Type B pancreatic cell (in vitro differentiated cells): Measurements from ENCODE around the gene STEAP1B. TPM values are rescaled to one million over a fixed set of nuclear protein-coding genes. Genes with fewer than 3 reads are reported as not detected.
"Not testable (repeated sequence)": the region's sequence is repeated elsewhere in the genome, so short reads cannot be mapped to it uniquely, and the experiment has no call there.

ENCODE experiments used
- DNase-seq: peaks from one replicate; pipeline ENCODE4 v3.0.0; 2021; ENCODE audit warnings: mixed read lengths; ENCODE audit not compliant: unreplicated experiment; ENCODE audit errors: extremely low spot score
- H3K27ac Mint-ChIP-seq: 2 replicates; pipeline ENCODE4 v1.8.0; 2021; ENCODE audit warnings: mild to moderate bottlenecking, mixed read lengths
- H3K27me3 Mint-ChIP-seq: 2 replicates; pipeline ENCODE4 v1.8.0; 2021; ENCODE audit warnings: mixed read lengths
- H3K36me3 Mint-ChIP-seq: 2 replicates; pipeline ENCODE4 v1.8.0; 2021; ENCODE audit warnings: mixed read lengths
- H3K4me1 Mint-ChIP-seq: one replicate; pipeline ENCODE4 v1.8.0; 2021; ENCODE audit warnings: mixed read lengths; ENCODE audit not compliant: unreplicated experiment
- H3K4me3 Mint-ChIP-seq: 2 replicates; pipeline ENCODE4 v1.8.0; 2021; ENCODE audit warnings: mild to moderate bottlenecking, mixed read lengths
- H3K9me3 Mint-ChIP-seq: 2 replicates; pipeline ENCODE4 v1.8.0; 2021; ENCODE audit warnings: mixed read lengths
- CTCF ChIP-seq: fragments of 200-600 bp; sonication (generic); conservative IDR thresholded peaks from 2 replicates; pipeline ENCODE4 v1.5.0; 2021; ENCODE audit warnings: antibody characterized with exemption, mild to moderate bottlenecking
- total RNA-seq: library from RNA; stranded (reverse); gene quantifications from 2 replicates; pipeline ENCODE4 v1.2.1, GENCODE V29; 2021; ENCODE audit warnings: low replicate concordance

The STEAP1B gene
- total RNA-seq, 1 donor from 2014 or later = 2.0 TPM

GRCh38 chr7:22457471-22457870 lies 42.5 kb downstream of the STEAP1B start:
- Mint-ChIP-seq H3K27me3 (peaks cover 6% of the 10 kb centered on the region), H3K36me3 (no peaks in the 10 kb centered on the region), H3K4me1 (peaks cover 8% of the 10 kb centered on the region), H3K4me3 (no peak overlapping the region), H3K27ac (no peak overlapping the region), H3K9me3 (no peaks in the 10 kb centered on the region)
- DNase-seq = no peak
- no peak for TF ChIP-seq CTCF

- no peaks in the 10 kb centered on the region for H3K9me3 Mint-ChIP-seq
- H3K27ac Mint-ChIP-seq = no peak overlapping the region
- no peak overlapping the region for H3K4me3 Mint-ChIP-seq
- no peak for DNase-seq
- H3K27me3 Mint-ChIP-seq = peaks cover 8% of the 10 kb centered on the region
- H3K36me3 Mint-ChIP-seq = no peaks in the 10 kb centered on the region
- no peak for TF ChIP-seq CTCF
- H3K4me1 Mint-ChIP-seq = peaks cover 17% of the 10 kb centered on the region
These were observed 45.5 kb downstream of the STEAP1B start for GRCh38 chr7:22454446-22454845.

- H3K27me3 Mint-ChIP-seq = peaks cover 8% of the 10 kb centered on the region
- no peak overlapping the region for H3K27ac Mint-ChIP-seq
- H3K9me3 Mint-ChIP-seq = no peaks in the 10 kb centered on the region
- H3K36me3 Mint-ChIP-seq = no peaks in the 10 kb centered on the region
- peaks cover 17% of the 10 kb centered on the region for H3K4me1 Mint-ChIP-seq
- peak overlapping the region; percentile 51 for H3K4me3 Mint-ChIP-seq
- DNase-seq = no peak
- no peak for TF ChIP-seq CTCF
These were observed 46.9 kb downstream of the STEAP1B start for GRCh38 chr7:22452960-22453558.

- H3K27me3 Mint-ChIP-seq = peaks cover 8% of the 10 kb centered on the region
- DNase-seq = no peak
- H3K4me3 Mint-ChIP-seq = peak overlapping the region; percentile 82
- TF ChIP-seq CTCF = peak; percentile 81
- no peaks in the 10 kb centered on the region for H3K36me3 Mint-ChIP-seq
- no peaks in the 10 kb centered on the region for H3K9me3 Mint-ChIP-seq
- H3K4me1 Mint-ChIP-seq = peaks cover 17% of the 10 kb centered on the region
- no peak overlapping the region for H3K27ac Mint-ChIP-seq
These were observed 47.6 kb downstream of the STEAP1B start for GRCh38 chr7:22452142-22452959.

- not testable (repeated sequence) for H3K36me3 Mint-ChIP-seq, H3K9me3 Mint-ChIP-seq, H3K27ac Mint-ChIP-seq, H3K27me3 Mint-ChIP-seq, DNase-seq, H3K4me3 Mint-ChIP-seq
- peaks cover 26% of the 10 kb centered on the region for H3K4me1 Mint-ChIP-seq
These were observed 50.0 kb downstream of the STEAP1B start for GRCh38 chr7:22450013-22450412.

- no peaks in the 10 kb centered on the region for H3K36me3 Mint-ChIP-seq
- TF ChIP-seq CTCF = no peak
- no peak overlapping the region for H3K27ac Mint-ChIP-seq
- no peaks in the 10 kb centered on the region for H3K9me3 Mint-ChIP-seq
- DNase-seq = no peak
- H3K4me3 Mint-ChIP-seq = no peak overlapping the region
- peaks cover 4% of the 10 kb centered on the region for H3K27me3 Mint-ChIP-seq
- peaks cover 38% of the 10 kb centered on the region for H3K4me1 Mint-ChIP-seq
These were observed 52.2 kb downstream of the STEAP1B start for GRCh38 chr7:22447762-22448161.
